GM19240 (cell line): ENCODE measurements around the gene LCN15.

ENCODE experiments used
- DNase-seq: peaks from one replicate; pipeline ENCODE4 v3.0.0; 2011; ENCODE audit warnings: low spot score; ENCODE audit not compliant: insufficient read length

Gene LCN15

DNA sequence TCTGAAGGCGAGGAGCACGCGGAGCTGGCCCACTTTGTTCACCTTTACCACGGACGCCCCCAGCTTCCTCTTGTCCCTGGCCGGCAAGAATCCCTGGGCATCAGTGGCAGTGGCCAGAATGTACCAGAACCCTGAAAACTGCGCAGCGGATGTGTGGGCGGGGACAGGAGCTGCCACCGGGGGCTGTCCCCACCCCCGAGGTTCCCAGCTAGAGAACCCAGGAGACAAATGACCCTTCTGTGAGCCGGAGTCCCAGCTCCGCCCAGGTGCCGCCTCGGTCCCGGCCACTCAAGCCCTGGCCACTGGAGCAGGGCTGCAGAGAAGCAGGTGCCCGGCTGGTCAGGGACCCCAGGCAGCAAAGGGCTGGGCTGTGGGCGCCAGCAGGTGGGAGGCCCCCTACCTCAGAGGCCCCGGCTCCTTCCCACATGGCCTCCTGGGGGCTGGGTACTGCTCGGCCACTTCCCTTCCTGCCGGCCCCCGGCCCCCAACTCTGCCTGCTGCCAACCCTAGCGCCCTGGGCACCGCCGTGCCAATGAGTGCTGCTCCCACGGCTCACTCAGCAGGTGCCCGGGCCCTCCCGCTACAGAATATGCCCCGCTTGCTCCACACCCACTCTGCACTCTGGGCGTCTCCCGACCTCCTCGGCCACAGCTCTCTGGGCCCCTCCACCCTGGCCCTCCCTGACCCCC lies 22.3 kb downstream of the LCN15 start:
- peak; percentile 52 for DNase-seq

DNA sequence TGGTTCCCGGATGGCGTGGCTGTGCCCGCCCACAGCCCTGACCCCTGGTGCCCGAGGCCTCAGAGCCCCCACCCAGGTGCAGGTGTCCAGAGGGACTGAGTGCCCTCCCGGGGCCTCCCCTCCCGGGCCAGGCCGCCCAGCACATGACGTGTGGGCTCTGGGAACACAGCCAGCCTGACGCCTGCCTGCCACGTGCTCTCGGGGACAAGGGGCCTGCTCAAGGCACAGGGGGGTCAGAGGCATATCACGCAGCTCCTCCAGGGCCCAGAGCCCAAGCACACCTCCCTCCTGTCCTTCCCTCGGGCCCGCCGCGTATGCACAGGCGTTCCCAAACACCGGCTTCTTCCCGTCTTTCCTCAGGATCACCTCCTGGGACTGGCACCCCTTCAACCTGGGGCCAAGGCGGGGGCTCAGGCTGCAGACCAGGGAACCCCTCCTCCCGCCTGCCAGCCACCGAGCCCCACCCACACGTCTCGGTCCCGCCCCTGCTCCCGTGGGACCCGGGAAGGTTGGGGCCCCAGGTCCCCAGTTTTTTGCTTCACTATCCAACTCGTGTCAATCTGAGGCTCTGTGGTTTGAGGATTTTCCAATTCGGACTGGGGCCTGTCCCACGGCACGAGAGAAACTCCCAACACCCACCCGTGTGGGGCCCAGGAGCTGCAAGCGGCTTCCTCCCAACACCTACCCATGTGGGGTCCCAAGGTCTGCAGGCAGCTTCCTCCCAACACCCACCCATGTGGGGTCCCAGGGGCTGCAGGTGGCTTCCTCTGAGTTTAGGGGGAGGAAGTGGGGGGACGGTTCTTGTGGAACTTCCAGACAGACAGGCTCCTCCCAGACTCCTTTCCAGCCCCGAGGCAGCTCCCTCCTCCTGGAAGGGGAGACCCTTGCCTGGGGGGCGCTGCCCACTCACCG lies 23.1 kb downstream of the LCN15 start:
- DNase-seq = no peak

DNA sequence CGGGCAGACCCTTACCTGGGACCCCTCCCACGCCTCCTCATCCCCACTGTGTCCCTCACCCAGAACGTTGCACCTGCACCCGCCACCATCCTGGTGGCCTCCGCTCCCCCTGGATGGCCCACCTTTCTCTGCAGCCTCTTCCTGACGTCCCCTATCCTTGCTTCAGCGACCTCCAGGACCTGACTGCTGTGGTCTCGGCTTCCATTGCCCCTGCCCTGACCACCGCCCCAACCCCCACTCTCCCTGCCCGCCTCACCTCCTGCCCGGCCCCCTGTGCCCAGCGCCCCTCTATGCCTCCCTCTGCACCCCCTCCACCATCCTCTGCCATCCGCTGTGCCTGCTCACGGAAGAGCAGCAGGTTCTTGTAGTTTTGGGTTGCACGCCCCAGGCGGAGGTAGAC lies 23.8 kb downstream of the LCN15 start:
- DNase-seq = no peak

DNA sequence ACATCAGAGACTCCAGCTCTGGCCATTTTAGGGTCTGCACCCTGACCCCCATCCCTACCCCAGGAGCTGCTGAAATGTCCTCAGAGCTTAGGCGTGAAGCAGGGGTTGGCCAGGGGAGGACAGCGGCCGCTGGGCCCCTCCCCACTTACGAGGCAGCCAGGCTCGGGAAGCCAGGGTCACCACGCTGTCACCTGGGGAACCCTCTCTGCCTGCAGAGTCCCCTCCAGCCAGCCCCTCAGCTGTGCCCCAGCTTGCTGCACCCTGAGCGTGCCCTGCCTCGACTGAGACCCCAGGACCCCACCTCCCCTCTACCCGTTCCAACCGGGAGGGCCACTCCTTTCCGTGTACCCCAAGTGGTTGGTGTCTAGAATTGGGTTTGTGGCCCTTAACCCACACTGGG lies 24.2 kb downstream of the LCN15 start:
- no peak for DNase-seq

DNA sequence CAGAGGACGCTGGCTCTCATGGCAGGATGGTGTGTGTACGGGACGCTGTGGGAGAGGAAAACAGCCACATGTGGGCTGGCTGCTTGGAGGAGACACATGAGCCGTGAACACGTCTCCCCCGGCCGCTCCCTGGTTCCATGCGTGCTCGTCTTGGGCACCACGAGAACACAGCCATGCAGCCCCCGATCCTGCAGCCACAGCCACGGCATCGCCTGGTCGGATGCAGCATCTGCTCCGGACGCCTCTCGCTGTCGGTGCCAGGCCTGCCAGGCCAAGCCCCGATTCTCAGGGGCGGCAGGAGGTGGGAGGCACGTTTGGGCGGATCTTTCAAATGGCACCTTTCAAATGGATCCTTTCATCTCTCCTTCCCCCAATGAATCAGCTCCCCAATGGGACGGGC lies 24.8 kb downstream of the LCN15 start:
- DNase-seq = no peak

DNA sequence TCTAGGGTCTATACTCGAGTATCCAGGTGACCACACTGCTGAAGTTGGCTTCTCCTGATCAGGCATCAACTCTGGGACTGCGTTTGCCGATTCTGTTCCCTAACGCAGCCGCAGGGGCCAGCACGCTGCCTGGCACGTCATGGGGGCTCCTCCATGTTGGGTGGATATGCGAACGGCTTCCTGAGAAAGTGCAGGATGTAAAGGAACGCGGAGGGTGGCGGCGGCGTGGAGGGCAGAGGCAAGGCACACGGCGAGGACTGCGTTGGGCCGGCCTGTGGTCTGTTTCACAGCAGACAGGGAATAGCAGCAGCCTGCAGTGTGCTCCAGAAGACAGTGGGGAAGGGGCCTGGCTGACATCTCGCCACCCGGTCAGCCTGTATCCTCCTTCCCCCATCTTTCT lies 25.4 kb downstream of the LCN15 start:
- no peak for DNase-seq

DNA sequence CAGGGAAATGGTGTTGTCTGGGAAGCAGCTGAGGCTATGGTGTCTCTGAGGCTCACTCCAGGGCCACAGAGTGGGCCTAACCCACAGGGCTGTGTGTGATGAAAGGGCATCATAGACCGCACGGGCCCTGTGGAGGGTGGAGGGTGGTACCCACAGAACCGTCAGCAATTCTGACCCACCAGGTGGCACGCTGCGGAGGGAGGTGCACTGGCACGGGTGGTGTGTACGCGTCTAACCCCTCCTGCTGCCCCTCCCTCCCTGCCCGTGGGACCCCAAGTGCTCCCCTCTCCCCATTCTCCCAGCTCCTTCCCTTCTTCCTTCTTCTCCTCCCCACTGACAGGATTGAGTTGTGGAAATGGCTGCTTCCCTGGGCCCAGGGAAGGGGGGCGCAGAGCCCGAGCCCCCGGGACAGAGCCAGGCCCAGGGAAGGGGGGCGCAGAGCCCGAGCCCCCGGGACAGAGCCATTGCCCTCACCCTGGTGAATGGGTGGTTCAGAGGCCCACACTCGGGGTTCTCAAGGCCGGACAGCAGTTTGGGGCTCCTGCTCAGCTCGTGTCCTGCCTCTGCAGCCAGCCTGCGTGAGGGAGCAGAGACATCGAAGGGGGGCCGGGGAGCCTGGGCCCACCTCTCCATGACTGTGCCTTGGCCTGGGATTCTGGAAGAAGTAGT lies 28.4 kb downstream of the LCN15 start:
- DNase-seq = no peak

DNA sequence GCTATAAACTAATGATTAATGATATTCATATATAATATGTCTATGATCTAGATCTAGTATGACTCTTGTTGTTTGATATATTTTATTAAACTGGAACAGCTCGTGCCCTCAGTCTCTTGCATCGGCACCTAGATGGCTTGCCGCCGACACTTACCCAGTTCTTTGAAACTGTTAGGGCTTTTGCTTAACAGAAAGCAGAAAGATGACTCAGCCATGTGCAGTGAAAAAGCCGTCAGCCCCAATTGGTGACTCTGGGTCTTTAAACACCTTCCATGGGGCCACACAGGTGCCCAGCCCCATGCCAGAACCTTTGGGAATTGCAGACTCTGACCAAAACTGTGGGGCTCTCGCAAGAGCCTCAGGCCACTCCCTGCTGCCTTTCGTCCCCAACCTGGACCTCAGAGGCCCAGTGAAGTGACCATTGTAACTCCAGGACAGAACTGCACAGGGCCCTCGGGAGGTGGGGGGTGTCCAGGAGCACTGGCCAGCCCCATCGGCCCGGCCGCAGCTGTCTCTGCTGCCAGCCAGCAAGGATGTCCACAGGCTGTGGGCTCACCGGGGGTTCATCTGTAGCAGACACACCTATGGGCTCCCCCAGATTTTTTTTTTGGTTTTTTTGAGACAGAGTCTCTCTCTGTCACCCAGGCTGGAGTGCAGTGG lies 29.4 kb downstream of the LCN15 start:
- DNase-seq = no peak

DNA sequence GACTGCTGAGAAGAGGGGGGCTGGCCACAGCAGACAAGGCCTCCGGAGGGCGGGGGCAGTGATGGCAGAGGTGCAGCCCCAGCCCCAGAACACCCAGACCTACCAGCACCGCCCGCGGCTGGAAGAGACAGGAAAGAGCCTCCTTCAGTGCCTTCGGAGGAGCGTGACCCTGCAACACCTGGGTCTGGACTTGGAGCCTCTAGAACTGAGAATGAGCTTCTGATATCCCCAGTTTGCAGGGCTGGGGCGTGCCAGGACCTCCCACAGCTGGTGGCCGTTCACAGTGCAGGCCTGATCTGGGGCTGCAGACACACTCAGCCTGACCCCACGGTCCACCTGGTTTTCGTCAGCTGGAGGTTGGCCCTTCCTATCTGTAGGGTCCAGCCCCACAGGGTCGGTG lies 30.7 kb downstream of the LCN15 start:
- no peak for DNase-seq

DNA sequence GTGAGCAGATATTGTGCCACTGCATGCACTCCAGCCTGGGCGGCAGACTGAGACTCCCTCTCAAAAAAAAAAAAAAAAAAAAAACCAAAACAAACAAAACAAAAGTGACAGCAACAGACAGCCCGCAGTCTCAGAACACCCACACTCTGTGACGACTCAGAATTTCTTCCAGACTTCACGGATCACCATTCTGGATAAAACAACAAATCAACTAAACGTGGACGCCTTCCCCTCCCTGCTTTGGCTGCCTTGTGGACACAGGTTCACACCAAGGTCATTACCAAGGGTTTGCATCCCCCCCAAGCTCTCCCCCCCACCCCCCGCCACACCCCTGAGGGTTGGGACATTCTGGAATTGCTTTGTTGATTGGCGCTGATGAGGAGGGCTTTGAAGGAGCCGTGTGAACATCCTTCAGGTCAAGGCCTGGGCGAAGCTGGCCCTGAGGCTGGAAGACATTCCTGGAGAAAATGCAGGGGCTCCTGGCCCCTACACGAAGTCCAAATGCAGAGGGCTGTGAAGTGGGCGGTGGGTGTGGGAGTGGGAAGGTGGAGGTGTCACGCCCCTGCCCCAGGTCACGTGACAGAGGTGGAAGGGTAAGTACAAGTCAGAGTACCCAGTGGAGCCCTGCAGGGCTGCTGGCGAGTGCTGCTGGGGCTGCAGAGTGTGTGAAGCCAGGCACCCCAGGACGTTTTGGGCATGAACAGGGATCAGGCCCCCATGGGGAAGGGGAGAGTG lies 31.7 kb downstream of the LCN15 start:
- DNase-seq = no peak

DNA sequence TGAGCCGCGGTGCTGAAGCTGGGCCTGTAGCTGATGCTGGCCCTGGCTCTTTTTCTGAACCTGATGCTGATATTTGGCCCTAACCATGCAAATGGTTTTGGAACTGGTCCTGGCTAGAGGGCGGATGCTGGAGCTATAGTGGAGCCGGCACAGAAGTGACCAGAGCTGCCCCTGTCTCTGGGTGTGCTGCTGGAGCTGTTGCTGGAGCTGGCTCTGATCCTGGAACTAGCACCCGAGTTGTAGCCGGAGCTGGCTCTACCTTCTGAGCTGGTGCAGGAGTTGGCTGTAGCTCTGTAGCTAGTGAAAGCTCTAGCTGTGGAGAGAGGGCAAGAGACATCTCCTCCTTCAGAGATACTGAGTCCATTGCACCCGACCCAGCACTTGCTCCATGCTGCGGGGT lies 34.4 kb downstream of the LCN15 start:
- DNase-seq = no peak

DNA sequence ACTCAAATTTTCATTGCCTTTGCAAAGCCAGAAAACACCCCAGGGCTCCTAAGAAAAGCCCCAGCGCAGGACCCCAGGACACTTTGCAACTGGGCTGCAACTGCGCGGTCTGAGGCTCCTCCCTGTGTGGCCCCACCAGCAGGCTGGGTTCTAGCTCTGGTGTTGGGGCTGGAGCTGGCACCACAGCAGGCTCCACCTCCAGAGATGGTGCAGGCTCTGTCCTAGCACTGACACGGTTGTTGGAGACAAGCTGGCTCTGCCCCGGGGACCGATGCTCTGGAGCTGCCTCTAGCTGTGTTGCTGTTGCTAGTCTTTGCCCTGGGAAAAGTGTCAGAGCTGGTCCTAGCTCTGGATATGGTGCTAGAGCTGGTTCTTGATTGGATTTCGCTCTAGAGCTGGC lies 35.2 kb downstream of the LCN15 start:
- DNase-seq = no peak

DNA sequence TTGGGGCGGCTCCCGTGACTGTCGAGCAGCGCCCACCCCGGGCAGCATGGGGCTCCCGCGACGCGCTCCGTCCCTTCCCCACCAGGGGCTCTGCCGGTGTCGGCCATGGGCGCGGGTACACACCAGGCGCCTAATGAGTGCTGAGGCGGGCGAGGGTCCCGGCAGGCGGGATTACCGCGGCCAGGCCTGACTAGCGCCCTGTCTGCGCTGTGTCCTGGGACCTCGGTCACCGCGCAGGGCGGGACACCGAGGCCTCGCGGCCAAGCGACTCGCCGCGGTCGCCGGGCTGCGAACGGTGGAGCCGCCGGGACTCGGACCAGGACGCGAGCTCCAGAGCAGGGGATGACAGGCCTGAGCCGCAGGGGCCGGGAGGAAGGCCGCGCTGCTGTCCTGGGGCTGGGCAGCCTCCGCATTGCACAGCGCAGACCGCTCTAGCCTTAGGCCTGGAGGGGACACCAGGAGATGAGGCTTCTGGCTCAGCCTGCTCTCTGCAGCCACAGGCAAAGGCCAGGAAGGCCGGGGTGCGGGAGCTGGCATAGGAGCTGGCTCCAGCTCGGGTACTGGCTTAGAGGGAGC lies 35.7 kb downstream of the LCN15 start:
- DNase-seq = no peak

DNA sequence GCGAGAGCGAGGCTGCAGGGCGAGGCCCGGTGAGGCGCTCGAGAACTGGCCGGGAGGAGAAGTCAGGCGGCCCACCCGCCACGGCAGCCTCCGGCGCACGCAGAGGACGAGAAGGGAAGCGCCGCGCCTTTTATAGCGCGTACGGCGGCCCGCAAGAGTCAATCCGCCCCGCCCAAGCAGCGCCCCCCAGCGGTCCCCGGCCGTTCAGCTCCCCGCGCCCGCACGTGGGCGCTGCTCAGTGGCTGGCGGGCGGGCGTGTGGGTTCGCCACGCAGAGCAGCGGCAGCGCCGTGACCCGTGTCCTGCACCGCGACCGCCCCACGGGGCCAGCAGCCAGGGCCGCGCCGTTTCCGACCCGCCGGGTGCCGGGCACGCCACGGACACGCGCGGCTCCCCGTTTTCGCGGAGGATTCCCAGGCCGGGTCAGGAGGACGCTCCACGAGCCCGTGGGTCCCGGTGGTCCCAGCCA lies 36.2 kb downstream of the LCN15 start:
- peak; percentile 92 for DNase-seq

DNA sequence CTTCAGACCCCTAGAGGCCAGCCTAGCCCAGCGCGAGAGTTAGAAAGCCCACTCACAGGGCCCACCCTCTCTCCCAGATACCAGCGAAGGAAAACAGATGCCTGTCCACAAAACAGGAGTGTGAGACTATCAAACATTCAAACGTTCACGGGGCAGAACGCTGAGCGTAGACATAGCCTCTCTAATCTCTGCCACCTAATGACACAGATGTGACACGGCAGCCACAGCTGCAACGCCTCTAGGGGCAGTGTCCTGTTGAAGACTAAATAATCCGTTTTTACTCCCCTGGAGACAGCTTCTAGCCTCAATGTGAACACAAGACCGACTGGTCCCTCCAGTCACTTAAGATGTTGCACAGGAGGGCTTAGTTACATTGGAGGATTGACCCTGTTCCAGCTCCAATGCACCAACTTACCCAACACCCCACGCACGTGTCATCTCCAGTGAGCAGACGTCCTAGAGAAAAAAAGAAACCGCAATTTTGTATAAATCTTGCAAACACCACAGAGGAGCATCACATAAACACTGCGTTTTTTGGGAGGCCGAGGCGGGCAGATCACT lies 37.6 kb downstream of the LCN15 start:
- DNase-seq = peak; percentile 81

DNA sequence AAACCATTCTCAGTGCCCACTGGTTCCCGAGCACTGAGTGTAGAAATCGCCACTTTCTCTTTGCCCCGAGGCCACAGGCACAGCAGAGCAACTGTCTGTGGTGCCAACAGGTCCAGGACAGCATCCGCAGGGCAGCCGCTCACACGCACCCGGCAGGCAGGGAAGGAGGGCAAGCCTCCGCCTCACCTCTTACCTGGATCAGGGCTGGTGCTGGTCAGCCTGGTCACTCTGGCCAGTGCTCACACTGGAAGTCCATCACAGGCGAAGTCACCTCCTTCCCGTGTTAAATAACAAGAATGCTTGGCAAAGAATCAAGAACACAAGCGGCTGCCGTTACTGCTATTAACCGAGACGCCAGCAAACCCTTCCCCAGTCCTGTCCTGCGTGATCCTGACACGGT lies 38.2 kb downstream of the LCN15 start:
- no peak for DNase-seq

DNA sequence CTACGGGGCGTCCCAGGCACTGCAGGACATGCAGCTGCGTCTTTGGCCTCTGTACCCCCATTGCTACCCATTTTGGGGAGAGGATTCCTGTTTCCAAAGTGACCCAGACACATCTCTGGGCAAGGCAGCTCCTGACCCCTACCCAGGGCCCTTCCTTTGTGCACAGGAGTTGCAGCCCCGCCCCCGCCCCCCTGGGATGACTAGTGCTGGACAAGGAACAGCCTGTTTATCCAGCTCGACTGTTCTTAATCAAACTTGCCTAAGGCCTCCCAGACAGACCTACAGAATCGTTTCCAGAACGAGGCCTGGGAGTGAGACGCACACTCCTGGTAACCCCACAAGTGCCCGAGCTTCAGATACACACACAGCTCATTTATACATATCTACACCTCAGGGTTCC lies 38.7 kb downstream of the LCN15 start:
- DNase-seq = no peak

DNA sequence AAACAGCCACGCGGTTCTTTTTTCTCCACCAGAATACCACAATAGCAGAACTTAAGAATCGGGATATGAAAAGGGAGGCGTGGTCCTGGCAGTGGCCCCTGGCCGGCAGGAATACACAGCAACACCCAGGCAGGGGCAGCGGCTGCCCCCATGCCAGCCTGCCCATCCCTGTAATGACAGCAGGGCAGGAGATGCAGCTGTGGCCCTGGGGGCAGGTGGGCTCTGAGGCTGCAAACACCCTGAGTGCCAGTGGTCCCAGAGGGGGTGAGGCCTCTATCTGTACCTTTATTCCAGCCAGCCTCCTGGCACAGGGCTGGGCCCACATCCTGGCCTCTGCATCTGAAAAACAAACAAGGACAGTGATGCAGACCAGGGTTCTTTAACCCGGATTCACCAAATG lies 39.5 kb downstream of the LCN15 start:
- no peak for DNase-seq

DNA sequence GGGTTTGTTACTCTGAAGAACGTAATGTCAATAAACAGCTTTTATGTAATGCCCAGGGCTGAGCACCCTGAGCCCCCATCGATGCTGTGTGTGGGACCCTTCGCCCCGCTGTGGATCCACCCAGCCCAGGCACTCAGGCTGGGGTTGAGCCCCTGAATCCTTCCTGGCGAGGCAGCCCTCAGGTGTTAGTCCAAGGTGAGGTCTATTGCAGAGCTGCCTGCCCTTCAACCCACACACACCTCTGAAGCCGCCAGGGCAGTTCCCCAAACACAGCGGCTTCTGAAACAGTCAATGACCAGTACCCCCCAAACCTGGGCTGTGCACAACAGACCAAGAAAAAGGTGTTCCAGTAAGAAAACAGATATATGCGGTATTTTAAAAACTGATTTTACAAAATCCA lies 40.3 kb downstream of the LCN15 start:
- DNase-seq = no peak

DNA sequence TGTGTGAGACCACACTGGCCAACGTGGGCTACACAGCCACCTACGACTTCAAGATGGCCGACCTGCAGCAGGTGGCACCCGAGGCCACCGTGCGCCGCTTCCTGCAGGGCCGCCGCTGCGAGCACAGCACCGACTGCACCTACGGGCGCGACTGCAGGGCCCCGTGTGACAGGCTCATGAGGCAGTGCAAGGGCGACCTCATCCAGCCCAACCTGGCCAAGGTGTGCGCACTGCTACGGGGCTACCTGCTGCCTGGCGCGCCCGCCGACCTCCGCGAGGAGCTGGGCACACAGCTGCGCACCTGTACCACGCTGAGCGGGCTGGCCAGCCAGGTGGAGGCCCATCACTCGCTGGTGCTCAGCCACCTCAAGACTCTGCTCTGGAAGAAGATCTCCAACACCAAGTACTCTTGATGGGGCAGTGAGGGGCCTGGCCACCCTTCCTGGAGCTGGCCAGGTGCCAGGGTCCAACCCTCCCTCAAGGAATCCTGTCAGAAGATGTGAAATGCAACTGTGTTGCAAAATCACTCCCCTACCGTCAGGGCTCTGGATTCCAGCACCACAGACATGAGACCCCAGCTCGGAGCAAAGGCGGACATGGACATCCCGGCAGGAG lies 40.8 kb downstream of the LCN15 start:
- DNase-seq = no peak
